Measurements from ENCODE around the gene OR2V2.

OR2V2 gene

DNA sequence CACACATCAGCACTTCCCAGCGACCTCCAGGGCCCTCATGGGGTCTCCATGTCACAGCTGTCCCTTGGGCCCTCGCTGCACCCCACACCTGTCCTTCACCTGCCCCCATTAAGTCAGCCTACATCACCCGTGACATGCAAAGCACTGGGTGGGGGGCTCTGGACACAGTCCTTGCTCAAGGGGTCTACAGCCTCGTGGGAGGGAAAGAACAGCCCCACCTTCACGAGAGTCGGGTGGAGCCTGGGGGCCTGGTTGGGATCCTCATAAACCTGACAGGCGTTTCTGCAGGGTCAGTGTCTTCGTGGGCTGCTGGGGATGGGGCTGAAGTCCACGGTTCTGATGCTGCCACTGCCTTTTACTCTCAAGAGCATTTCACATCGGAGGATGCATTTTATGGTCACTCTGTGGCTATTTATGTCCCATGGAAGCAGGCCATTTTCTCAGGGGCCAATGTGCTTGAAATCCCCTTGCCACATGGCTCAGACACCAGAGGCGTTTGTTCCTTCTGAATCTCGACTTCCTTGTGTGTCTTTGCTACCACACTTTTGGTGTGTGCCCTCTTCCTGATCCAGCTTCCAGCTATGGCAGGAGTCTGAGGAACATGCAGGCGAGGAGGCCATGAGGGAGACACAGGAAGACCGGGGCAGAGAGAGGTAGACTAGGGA, 16.4 kb upstream of the OR2V2 start, which contains the start of gene OR2V1:
TSS of gene OR2V1 (minus strand) at position 338 of the 665 bp plus-strand sequence. CDS start 5,865 bp downstream, outside the sequence.
- no peak within 1 kb of the TSS for H3K27ac ChIP-seq
- POLR2A ChIA-PET (ENCODE audit: low non-redundant PET) = no interaction called here
- DNase-seq (ENCODE audit: low spot score) = no peak
- CTCF ChIA-PET = no interaction called here
- TF ChIP-seq, protein P1, sequence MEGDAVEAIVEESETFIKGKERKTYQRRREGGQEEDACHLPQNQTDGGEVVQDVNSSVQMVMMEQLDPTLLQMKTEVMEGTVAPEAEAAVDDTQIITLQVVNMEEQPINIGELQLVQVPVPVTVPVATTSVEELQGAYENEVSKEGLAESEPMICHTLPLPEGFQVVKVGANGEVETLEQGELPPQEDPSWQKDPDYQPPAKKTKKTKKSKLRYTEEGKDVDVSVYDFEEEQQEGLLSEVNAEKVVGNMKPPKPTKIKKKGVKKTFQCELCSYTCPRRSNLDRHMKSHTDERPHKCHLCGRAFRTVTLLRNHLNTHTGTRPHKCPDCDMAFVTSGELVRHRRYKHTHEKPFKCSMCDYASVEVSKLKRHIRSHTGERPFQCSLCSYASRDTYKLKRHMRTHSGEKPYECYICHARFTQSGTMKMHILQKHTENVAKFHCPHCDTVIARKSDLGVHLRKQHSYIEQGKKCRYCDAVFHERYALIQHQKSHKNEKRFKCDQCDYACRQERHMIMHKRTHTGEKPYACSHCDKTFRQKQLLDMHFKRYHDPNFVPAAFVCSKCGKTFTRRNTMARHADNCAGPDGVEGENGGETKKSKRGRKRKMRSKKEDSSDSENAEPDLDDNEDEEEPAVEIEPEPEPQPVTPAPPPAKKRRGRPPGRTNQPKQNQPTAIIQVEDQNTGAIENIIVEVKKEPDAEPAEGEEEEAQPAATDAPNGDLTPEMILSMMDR (conservative IDR thresholded peaks at IDR 0.05; ENCODE audit: low read depth) = no peak

DNA sequence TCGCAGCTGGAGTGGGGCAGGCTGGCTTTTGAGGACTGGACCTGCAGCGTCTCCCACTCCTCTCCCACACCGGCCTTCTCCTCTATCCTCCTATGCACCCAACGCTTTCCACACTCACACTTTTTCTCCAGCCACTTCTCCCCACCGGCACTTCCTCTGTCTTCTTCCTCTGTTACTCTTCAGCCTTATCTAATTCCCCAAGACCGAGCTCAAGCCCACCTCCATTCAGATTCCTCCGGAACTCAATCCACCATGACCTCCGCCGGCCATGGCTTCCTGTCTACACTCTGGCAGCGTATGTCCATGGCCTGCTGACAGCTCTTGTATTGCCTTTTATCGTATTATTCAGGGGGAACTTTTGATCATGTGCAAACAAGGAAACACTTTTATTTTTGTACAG, 15.9 kb upstream of the OR2V2 start:
- no peak overlapping the region for H3K27ac ChIP-seq
- TF ChIP-seq, protein P1 (conservative IDR thresholded peaks at IDR 0.05; ENCODE audit: low read depth) = no peak
- no peak for DNase-seq (ENCODE audit: low spot score)
- CTCF ChIA-PET = interaction anchor here (0.6 kb wide), 1 partner anchor 34 kb away, joined by 4 read pairs; no protein-coding TSS in a partner anchor
- POLR2A ChIA-PET (ENCODE audit: low non-redundant PET) = no interaction called here

DNA sequence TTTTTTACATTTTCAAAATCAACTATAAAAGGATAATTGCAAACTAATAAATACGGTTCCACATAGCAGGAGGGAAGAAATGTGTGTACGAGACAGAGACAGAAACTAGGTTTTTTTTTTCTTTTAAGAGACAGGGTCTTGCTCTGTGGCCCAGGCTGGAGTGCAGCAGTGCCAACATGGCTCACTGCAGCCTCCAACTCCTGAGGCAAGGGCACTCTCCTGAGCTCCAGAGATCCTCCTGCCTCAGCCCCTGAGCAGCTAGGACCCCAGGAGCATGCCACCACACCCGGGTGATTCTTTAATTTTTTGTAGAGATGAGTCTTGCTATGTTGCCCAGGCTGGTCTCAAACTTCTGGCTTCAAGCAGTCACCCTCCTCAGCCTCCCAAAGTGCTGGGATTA, 14.3 kb upstream of the OR2V2 start:
- CTCF ChIA-PET = no interaction called here
- no peak for DNase-seq (ENCODE audit: low spot score)
- no peak overlapping the region for H3K27ac ChIP-seq
- TF ChIP-seq, protein P1 (conservative IDR thresholded peaks at IDR 0.05; ENCODE audit: low read depth) = no peak
- POLR2A ChIA-PET (ENCODE audit: low non-redundant PET) = no interaction called here

DNA sequence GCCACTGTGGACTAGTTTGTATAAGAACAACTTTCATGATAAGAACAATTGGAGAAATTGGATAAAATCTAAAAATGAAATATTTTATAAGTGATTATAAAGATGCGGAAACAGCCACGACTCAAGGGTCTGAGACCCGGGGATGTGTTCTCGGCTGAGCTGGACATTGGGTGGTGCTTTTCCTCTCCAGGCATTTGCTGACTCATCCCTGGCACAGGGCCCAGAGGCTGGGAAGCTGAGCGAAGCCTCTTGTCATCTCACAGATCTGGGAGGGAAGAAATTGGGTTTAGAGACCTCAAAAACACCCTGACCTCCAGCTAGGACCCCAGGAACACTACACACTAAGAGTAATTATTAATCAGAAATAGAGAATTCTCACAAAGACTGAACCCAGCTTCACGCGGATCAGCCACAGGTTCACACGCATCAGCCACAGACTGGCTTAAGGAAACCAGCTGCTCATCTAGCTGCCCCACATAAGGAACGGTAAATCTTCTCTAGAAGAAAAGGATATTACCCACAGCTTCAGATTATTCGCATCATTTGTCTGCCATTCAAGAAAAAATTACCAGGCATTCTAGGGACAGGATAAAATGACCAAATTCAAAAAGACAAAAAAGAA, 13.7 kb upstream of the OR2V2 start:
- TF ChIP-seq, protein P1 (conservative IDR thresholded peaks at IDR 0.05; ENCODE audit: low read depth) = no peak
- CTCF ChIA-PET = interaction anchor here (0.6 kb wide), 1 partner anchor 15 kb away, joined by 4 read pairs; no protein-coding TSS in a partner anchor
- POLR2A ChIA-PET (ENCODE audit: low non-redundant PET) = no interaction called here
- DNase-seq (ENCODE audit: low spot score) = peak; percentile 94
- H3K27ac ChIP-seq = no peak overlapping the region

DNA sequence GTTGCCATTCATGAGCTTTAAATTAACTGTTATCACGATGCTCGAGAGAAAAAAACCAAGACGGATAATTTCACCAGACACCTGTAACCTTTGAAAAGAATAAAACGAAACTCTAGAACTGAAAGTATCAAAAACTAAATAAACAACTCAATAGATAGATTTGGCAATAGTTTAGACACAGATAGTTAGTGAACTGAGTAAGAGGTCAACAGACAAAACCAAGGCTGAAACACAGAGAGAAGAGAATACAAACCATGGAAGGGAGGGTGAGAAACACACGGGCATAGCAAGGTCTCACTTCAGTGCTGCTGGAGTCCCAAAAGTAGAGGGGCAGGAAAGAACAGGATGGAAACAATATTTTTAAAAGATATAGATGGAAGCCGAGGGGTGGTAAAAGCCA, 13.1 kb upstream of the OR2V2 start:
- ChIA-PET POLR2A (ENCODE audit: low non-redundant PET) (interaction anchor here (0.5 kb wide), 1 partner anchor 1322 kb away, joined by 3 read pairs; no protein-coding TSS in a partner anchor), CTCF (interaction anchor here (0.6 kb wide), 1 partner anchor 15 kb away, joined by 4 read pairs; no protein-coding TSS in a partner anchor)
- H3K27ac ChIP-seq = no peak overlapping the region
- TF ChIP-seq, protein P1 (conservative IDR thresholded peaks at IDR 0.05; ENCODE audit: low read depth) = no peak
- DNase-seq (ENCODE audit: low spot score) = no peak

DNA sequence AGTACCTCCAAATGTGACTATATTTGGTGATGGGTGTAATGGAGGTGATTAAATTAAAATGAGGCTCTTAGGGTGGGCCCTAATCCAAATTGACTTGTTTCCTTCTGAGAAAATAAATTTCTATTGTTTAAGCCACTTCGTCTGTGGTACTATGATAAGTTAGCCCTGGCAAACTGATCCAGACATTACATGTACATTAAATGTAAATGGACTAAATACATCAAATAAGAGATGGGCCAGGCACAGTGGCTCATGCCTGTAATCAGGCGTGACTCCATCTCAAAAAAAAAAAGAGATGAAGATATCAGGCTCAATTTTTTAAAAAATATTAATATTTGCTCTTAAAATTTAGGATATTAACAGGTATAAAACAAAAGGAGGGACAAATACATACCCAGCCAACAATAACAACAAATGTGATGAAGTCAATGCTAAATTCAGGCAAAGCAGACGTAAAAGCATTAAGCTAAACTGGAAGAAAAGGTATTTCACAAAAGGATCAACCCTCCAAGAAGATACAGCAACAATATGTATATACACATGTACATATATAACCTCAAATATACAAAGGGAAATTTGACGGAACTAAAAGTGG, 10.9 kb upstream of the OR2V2 start:
- DNase-seq (ENCODE audit: low spot score) = no peak
- CTCF ChIA-PET = interaction anchor here (0.6 kb wide), 2 partner anchors 8 to 1108 kb away, joined by 3 to 6 read pairs; no protein-coding TSS in a partner anchor
- POLR2A ChIA-PET (ENCODE audit: low non-redundant PET) = no interaction called here
- TF ChIP-seq, protein P1 (conservative IDR thresholded peaks at IDR 0.05; ENCODE audit: low read depth) = no peak
- no peak overlapping the region for H3K27ac ChIP-seq
